NT2/D1 (cell line): ENCODE measurements around the gene MRPS16.

Experiments used
- SUZ12 ChIP-seq: IDR thresholded peaks from 2 replicates; pipeline ENCODE4 v1.6.1; 2011; ENCODE audit not compliant: insufficient read length, insufficient read depth; ENCODE audit errors: extremely low read depth
- YY1 ChIP-seq: IDR thresholded peaks from 2 replicates; pipeline ENCODE4 v1.6.1; 2011; ENCODE audit not compliant: insufficient read length, insufficient read depth
- ZNF274 ChIP-seq: IDR thresholded peaks from 2 replicates; pipeline ENCODE4 v1.6.1; 2011; ENCODE audit warnings: mild to moderate bottlenecking, low read depth, low read length

- no peak for TF ChIP-seq YY1
- no peak for TF ChIP-seq ZNF274
- TF ChIP-seq SUZ12: no peak
These were observed 580 bp downstream of the MRPS16 start for GRCh38 chr10:73251683-73252444.
